ENCODE measurements around the gene CMTM6.

Gene CMTM6

DNA sequence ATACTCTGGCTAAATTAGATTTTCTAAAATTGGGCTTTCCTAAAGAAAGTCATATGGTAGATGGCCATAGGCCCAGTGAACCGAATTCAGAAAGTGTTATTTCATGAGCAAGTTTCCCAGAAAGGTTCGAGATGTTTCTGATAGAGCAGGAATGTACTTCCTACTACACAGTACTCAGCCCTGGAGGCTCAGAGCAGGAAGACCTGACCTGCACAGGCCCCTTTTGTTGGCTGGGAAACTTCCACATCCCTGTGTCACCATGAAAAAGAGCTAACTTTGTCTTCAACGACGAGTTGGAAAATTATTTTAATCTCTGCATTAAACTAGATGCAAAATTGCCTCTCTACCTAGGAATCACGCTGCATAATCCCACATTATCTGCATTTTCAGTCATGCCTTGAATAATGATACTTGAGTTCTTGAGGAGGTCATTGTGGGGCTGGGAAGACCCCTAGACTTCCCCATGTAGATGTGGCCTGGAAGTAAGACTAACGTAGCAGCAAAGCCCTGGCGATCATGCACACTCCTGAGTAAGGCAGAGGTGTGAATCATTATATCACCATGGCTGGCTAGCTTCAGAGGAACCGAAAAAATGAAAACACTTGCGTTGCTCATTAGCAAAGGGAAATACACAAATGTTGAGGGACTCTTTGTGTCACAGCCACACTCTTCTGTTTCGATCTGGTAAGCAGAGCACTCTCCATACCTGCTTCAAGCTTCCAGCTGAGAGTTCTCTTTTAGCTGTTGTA lies 63.9 kb downstream of the CMTM6 start:
- peaks cover 47 to 80% of the 10 kb centered on the region in 2 donors for H3K4me1 Mint-ChIP-seq
- peak; percentile 77 for DNase-seq
- H3K36me3 Mint-ChIP-seq: peaks cover 16 to 23% of the 10 kb centered on the region in 2 donors
- peak; percentile 87 for ATAC-seq (replicated peaks)
- no peaks in the 10 kb centered on the region for H3K27me3 Mint-ChIP-seq
- peak overlapping the region; percentile 67 to 69 for H3K4me3 Mint-ChIP-seq
- peak overlapping the region; percentile 98 for H3K27ac Mint-ChIP-seq
- H3K9me3 Mint-ChIP-seq: no peaks in the 10 kb centered on the region

- H3K27me3 Mint-ChIP-seq: no peaks in the 10 kb centered on the region
- ATAC-seq (replicated peaks): no peak
- peaks cover 48 to 80% of the 10 kb centered on the region in 2 donors for H3K4me1 Mint-ChIP-seq
- peaks cover 10 to 23% of the 10 kb centered on the region in 2 donors for H3K36me3 Mint-ChIP-seq
- peak overlapping the region; percentile 9 to 10 for H3K4me3 Mint-ChIP-seq
- no peak for DNase-seq
- peak overlapping the region; percentile 98 for H3K27ac Mint-ChIP-seq
- H3K9me3 Mint-ChIP-seq: no peaks in the 10 kb centered on the region
Observed at GRCh38 chr3:32437896-32438295, 64.8 kb downstream of the CMTM6 start.

GRCh38 chr3:32436816-32437189 lies 65.8 kb downstream of the CMTM6 start:
- ATAC-seq (replicated peaks) (peak; percentile 57 to 59), DNase-seq (peak; percentile 68)
- H3K27ac Mint-ChIP-seq: peak overlapping the region; percentile 95
- H3K4me1 Mint-ChIP-seq: peaks cover 51 to 86% of the 10 kb centered on the region in 2 donors
- H3K36me3 Mint-ChIP-seq: peaks cover 5 to 16% of the 10 kb centered on the region in 2 donors
- H3K9me3 Mint-ChIP-seq: no peaks in the 10 kb centered on the region
- peak overlapping the region; percentile 64 to 68 for H3K4me3 Mint-ChIP-seq
- no peaks in the 10 kb centered on the region for H3K27me3 Mint-ChIP-seq

- Mint-ChIP-seq H3K4me1 (peaks cover 46 to 86% of the 10 kb centered on the region in 2 donors), H3K36me3 (peaks cover 6 to 14% of the 10 kb centered on the region in 2 donors), H3K27ac (peak overlapping the region; percentile 95), H3K27me3 (no peaks in the 10 kb centered on the region), H3K9me3 (no peaks in the 10 kb centered on the region), H3K4me3 (peak overlapping the region; percentile 65 to 68)
- DNase-seq (no peak), ATAC-seq (replicated peaks) (peak in 1 of 2 donors; percentile 0)
Observed at GRCh38 chr3:32435911-32436815, 66.5 kb downstream of the CMTM6 start.

GRCh38 chr3:32434206-32434605 lies 68.4 kb downstream of the CMTM6 start:
- H3K36me3 Mint-ChIP-seq: peaks cover 11 to 23% of the 10 kb centered on the region in 2 donors
- no peak for ATAC-seq (replicated peaks)
- no peak for DNase-seq
- peaks cover 52 to 86% of the 10 kb centered on the region in 2 donors for H3K4me1 Mint-ChIP-seq
- H3K27ac Mint-ChIP-seq: no peak overlapping the region
- no peaks in the 10 kb centered on the region for H3K27me3 Mint-ChIP-seq
- no peak overlapping the region for H3K4me3 Mint-ChIP-seq
- H3K9me3 Mint-ChIP-seq: no peaks in the 10 kb centered on the region

- Mint-ChIP-seq H3K36me3 (peaks cover 13 to 23% of the 10 kb centered on the region in 2 donors), H3K4me1 (peaks cover 52 to 86% of the 10 kb centered on the region in 2 donors), H3K27me3 (no peaks in the 10 kb centered on the region), H3K9me3 (no peaks in the 10 kb centered on the region), H3K27ac (peak overlapping the region; percentile 99), H3K4me3 (peak overlapping the region; percentile 75 to 87)
- DNase-seq (peak; percentile 61), ATAC-seq (replicated peaks) (peak; percentile 74 to 83)
Observed at GRCh38 chr3:32432711-32433530, 69.7 kb downstream of the CMTM6 start.

DNA sequence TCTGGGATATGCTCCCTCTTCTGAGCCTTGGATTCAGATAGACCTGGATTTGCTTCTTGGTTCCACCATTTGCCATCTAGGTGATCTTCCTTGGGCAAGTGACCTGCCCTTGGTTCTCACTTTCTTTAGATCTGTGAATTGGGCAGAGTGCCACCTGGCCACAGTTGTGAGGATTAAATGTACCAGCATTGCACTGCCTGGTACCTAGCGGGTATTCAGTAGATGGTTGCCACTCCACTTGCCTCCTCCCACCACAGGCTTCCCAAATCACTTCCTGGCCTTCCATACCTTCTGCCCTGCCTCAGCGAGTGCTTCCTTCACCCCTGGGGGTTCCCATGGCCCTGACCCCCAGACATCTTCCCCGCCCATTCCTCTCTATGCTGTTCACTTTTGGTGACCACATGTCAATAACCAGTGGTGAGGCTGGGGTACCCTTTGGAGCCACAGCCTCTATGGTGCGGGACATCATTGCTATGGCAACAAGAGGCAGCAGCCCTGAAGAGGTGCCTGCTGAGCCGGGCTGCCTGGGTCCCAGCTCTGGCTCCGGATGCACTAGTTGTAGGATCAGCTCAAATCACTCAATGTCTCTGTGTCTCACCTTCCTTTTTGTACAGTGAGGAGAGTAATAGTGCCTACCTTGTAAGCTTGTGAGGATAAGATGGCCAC lies 70.5 kb downstream of the CMTM6 start:
- DNase-seq: no peak
- H3K36me3 Mint-ChIP-seq: peaks cover 13 to 23% of the 10 kb centered on the region in 2 donors
- no peaks in the 10 kb centered on the region for H3K9me3 Mint-ChIP-seq
- H3K4me3 Mint-ChIP-seq: peak overlapping the region; percentile 71 to 87
- H3K4me1 Mint-ChIP-seq: peaks cover 57 to 87% of the 10 kb centered on the region in 2 donors
- peak overlapping the region; percentile 99 for H3K27ac Mint-ChIP-seq
- ATAC-seq (replicated peaks): no peak
- no peaks in the 10 kb centered on the region for H3K27me3 Mint-ChIP-seq

DNA sequence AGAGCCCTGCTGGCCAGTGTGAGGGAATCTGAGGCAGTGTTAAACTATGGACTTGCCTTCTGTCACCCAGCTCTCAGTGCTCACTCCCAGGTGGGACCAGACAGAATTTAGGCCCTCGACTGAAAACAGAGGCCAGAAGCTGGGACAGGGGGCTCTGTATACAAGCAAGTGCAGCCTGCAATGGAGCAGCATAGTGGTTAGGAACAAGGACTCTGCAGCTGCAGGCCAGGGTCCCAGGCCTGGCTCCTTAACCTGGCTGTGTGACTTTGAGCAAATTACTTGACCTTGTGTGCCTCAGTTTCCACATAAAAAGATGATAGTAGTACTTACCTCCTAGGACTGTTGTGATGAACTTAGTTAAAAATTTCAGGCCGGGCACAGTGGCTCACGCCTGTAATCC lies 71.2 kb downstream of the CMTM6 start:
- Mint-ChIP-seq H3K36me3 (peaks cover 13 to 23% of the 10 kb centered on the region in 2 donors), H3K27ac (peak overlapping the region; percentile 75), H3K4me3 (no peak overlapping the region), H3K9me3 (no peaks in the 10 kb centered on the region), H3K27me3 (no peaks in the 10 kb centered on the region), H3K4me1 (peaks cover 53 to 82% of the 10 kb centered on the region in 2 donors)
- ATAC-seq (replicated peaks) (no peak), DNase-seq (no peak)

All from stimulated activated naive B cell treated with anti-CD40 and anti-IgM and Interleukin-4, amounts not matched to agents 10 μg/mL and 1 μg/mL and 100 μg/mL, for 72 hours (primary cell).